Measurements from ENCODE around the gene UMODL1.
"Not testable (repeated sequence)": the region's sequence is repeated elsewhere in the genome, so short reads cannot be mapped to it uniquely, and the experiment has no call there.

UMODL1 gene

DNA sequence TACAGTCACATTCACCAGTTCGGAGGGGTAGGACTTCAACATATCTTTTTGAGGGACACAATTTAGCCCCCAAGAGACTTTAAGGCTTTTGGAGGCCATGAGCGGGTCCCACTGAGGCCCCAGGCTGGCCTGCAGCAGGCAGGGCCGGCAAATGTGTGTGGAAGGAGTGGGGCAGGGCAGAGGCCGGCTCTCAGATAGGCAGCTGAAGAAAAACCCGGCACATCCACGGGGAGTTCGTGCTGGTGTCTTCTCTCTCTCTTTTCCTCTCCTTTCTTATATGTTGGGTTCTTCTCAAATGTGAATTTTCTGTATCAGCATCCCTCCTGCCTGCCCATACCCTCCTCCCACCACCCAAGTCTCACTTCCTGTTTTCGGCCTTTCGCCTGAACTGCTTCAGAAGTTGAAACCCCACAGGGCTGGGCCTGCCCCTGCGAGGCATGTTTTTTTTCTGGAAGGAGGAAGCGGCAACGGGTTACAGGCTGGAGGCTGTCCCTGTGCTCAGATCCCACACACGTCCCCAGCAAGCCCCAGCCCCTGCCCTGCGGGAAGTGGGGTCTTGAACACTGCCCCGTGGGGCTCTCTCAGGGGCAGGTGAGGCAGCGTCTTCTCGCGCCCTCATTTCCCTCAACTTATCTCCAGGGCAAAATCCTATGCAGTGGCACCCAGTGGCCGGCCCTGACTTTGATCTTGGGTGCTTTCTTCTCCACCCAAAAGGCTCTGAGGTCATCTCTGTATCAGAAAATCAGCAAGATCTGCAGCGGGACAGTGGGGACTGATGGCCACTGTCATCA lies 9.7 kb upstream of the UMODL1 start:
- DNase-seq = no peak

- no peak for DNase-seq
Measured at GRCh38 chr21:42061986-42062235, 9.2 kb upstream of the UMODL1 start.

- DNase-seq = no peak
Measured at GRCh38 chr21:42062236-42063022, 8.7 kb upstream of the UMODL1 start.

DNA sequence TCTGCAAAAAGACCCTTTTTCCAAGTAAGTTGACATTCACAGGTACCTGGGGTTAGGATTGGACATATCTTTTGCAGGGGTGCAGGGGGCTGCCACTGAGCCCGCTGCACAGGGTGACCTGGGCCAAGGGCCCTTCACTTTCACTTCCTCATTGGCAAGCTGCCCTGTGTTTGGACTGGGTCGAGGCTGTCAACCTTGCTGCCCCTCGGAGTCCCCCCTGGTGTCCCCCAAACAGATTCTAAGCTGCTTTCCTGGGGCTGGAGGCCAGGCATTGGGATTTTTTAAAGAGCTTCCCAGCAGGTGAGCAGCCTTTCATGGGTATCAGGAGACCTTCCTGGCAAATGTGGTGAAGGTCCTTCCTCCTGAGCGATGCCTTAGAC lies 7.9 kb upstream of the UMODL1 start:
- no peak for DNase-seq

GRCh38 chr21:42063571-42064521 lies 7.3 kb upstream of the UMODL1 start:
- DNase-seq = no peak

- DNase-seq = no peak
Measured at GRCh38 chr21:42066521-42066920, 4.6 kb upstream of the UMODL1 start.

DNA sequence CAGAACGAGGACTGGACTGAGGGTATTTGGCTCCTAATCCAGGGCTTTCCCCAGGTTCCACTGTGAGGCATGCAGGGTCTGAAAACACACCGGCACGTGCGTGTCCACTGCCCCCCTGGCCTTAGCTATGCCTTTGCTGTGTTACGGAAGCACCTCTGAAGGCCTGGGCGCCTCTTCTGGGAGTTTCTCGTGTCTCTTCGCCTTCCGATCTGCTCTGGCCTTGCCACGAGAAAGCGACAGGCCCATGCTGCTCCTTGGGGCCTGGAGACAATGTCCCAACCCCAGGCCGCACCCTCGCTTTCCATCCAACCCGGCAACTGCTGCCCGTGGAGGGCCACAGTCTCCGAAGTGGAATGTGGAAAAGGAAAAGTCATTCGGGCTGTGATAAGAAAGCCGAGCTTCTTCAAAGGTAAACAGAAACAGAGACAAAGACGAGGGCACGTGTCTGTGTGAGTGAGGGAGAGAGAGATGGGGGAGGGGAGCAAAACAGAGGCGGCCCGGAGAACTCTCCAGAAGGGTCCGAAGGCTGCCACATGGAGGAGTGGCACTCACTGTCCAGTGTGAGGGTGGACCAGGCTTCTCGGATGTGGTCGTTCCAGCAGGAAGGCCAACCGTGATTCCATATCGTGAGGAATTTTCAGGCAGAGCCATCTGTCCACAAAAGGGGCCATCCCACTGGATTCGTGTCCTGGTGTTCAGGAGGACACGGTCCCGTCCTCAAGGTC lies 3.4 kb upstream of the UMODL1 start:
- no peak for DNase-seq

GRCh38 chr21:42068256-42068545 lies 2.9 kb upstream of the UMODL1 start:
- no peak for DNase-seq

GRCh38 chr21:42068592-42068991 lies 2.5 kb upstream of the UMODL1 start:
- DNase-seq = no peak

- DNase-seq = no peak
Measured at GRCh38 chr21:42069327-42069726, 1.8 kb upstream of the UMODL1 start.

GRCh38 chr21:42069843-42070242 lies 1.3 kb upstream of the UMODL1 start:
- DNase-seq = no peak

DNA sequence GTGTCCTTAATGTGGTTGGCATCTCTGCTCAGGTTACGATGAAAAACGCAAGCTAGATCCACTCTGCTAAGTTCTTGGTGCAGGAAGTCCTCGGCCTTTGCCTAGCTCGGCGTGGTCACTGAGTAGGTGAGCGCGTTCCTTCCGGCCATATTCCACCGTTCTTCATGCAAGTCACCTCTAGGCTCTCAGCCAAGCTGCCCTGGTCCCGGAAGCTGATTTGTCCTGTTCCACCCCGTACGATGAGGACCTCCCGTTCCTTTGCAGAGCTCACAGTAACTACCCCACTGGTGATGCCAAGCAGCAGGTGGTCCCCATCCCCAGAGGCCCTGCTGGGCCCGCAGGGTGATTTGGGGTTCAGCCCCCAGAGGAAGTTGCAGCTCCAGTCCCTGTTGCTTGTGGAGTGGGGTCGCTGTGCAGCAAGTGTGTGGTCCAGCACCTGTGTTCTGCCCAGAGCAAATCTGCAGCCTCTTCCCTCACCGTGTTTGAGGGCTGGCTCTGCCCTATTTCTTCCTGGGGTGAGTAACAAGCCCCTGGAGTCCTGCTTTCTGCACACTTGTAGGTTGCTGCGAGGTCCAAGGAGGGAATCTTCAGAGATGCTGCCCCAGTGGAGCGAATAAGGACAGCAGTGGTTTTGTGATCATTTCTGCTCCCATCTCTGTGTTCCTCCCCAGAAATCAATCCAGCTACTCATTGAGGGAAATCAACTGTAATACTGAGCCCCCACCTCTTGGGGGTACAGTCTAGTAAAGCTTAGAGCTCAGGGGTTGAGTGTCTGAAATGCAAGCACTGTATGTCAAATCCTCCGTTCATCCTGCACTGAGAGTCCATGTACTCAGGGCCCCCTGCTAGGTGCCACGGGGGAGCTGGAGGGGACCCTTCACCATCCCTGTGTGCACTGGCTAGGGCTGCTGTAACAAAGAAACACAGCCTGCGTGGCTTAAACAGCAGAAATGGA lies 2.3 kb downstream of the UMODL1 start:
- no peak for DNase-seq

GRCh38 chr21:42075686-42076471 lies 4.8 kb downstream of the UMODL1 start:
- no peak for DNase-seq

GRCh38 chr21:42077685-42078238 lies 6.6 kb downstream of the UMODL1 start:
- not testable (repeated sequence) for DNase-seq

DNA sequence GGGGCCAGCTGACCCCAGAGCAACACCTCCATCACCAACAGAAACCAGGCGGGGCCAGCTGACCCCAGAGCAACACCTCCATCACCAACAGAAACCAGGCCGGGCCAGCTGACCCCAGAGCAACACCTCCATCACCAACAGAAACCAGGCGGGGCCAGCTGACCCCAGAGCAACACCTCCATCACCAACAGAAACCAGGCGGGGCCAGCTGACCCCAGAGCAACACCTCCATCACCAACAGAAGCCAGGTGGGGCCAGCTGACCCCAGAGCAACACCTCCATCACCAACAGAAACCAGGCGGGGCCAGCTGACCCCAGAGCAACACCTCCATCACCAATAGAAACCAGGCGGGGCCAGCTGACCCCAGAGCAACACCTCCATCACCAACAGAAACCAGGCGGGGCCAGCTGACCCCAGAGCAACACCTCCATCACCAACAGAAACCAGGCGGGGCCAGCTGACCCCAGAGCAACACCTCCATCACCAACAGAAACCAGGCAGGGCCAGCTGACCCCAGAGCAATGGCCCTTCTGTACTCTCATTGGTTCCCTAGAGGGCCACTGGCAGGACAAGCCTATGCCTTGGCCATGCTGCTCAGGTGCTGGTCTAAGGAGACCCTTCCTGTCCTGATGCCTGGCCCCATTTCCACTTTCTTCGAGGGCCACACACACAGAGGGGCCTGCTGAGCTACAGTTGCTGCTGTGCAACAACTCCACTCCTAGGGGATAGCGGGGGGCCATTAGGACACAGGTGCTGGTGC lies 7.3 kb downstream of the UMODL1 start:
- not testable (repeated sequence) for DNase-seq

- no peak for DNase-seq
Measured at GRCh38 chr21:42079008-42079938, 8.2 kb downstream of the UMODL1 start.

GRCh38 chr21:42079939-42080787 lies 9.0 kb downstream of the UMODL1 start:
- DNase-seq = no peak

GRCh38 chr21:42080788-42081083 lies 9.6 kb downstream of the UMODL1 start:
- peak; percentile 56 for DNase-seq
